HG03135 (cell line): ENCODE data around the gene MEGF6.

Experiments used
- ATAC-seq: cut with Tn5 transposase; IDR thresholded peaks from one replicate; pipeline ENCODE4 v1.9.1; 2021; ENCODE audit warnings: mild to moderate bottlenecking, moderate library complexity; ENCODE audit not compliant: unreplicated experiment

Gene MEGF6

DNA sequence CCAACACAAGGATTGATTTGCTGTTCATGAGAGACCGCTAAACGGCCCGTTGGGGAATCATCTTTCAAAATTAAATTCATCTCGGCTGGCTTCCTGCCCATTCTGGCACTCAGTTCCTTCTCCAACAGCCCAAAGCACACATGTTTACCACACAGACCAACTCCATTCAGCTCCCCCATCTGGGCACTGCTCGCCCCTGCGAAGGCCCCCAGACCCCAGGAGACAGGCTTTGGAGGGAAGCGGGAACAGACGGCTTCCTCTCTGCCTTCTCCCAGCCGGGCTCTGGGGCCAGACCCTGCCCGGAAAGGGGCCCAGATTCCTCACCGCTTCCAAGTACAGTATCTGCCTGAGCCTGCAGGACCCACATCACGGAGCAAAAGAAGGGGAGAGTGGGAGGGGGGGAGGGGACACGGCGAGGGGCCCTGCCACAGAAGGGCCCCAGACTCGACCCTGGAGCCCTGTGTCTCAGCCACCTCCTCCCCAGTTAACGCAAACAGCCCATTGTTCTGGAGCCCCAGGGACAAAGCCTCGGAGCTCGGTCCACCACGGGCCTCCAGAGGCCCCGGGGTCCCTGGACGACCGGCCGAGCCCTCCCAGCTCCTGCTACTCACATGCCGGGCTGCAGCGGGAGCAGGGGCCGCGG is 660 bp downstream of the MEGF6 start:
- ATAC-seq, result no peak

DNA sequence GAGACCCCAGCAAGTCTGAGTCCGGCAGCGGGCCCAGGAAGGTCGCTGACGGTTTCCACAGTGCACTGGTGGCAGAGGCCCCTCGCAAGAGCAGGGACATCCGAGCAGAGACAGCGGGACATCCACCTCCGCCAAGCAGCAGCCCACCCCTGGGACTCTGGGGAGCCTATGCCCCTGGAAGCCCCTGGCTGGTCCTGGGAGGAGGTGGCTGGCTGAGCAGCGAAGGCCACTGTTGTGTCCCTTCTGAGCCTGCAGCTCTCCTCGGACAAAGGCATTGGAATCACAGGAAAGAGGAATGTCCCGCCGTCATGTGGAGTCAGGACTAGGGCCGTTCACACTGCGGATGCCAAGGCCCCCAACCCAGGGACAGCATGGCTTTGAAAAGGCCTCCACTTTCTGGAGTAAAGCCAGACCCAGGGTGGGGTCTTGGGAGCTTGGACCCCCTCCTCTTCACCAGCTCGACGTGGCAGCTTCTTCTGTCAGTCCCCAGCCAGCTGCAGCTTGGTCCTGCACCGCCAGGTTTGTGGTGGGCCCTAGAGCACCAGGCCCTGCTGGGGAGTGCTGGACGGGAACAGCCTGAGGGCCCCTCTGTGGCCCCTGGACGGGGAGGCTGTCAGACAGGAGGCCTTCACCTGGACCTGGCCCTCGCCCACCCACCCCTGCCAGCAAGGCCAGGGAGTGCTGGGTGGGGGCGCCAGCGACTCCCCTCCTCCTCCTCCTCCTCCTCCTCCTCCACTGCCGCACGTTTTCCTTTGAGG is 1.4 kb downstream of the MEGF6 start:
- no peak for ATAC-seq

DNA sequence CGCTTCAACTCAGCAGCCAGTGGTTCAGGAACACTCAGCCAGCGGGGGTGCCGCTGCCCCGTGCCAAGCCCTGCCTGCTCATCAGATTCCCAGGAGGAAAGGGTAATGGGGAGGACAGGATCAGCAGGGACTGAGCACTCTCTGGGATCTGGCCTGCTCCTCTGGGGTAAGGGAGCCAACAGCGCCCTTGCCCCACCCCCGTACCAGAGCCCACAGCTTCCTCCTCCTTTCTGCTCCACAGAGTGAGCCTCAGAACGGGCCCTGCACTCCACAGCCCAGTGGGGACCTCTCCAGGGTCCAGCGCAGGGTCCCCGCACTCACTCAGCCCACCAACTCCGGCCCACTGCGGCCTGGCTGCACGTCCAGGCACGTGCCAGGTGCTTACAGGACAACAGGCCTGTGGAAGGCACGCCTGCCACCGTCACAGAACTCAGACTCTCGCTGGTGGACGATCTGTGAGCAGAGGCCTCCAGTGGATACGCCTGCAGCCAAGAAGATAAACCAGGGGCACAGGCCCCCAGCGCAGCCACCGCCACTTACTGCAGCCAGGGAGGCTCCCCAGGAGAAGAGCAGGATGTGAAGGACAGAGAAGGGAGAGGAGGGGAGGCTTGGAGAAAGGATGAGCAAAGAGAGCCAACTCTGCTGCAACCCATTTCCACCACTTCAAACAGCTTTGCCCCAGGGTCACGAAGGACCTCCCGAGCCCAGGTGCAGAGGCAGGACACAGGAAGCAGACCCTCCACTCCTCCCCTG is 2.1 kb downstream of the MEGF6 start:
- ATAC-seq, result no peak

DNA sequence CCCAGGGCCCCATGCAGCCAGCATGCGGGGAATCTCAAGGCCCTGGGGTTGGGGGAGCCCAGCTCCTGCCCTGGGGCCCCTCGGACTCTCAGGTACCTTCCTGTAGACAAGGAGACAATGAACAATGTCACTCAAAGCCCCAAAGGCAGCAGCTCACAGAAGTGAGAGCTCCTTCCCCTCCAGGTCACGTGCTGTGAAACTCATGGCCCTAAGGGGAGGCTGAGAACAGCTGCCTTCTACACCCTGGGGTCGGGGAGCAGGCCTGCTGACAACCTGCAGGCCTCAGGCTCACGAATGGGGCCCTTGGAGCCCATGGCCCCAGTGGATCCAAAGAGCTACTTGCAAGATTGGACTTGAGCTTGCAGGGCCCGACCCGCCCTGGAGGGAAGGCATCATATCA is 3.2 kb downstream of the MEGF6 start:
- ATAC-seq, result no peak

DNA sequence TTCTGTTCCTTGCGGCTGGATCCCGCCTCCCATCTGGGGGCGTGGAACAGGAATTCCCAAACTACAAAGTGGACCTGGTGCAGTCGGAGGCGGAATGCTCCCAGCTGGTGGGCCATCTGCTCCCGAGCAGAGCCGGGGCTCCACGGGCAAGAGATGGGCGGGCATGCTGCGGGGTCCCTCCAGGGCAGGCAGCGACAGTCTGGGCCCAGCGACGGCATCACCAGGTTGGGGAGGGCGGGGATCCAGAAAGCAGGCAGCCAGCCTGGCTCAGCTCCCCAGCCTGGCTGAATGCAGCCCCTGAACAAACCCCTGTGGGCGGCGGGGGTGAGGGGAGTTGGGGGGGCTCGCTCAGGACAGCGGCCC is 3.6 kb downstream of the MEGF6 start:
- ATAC-seq, result no peak

DNA sequence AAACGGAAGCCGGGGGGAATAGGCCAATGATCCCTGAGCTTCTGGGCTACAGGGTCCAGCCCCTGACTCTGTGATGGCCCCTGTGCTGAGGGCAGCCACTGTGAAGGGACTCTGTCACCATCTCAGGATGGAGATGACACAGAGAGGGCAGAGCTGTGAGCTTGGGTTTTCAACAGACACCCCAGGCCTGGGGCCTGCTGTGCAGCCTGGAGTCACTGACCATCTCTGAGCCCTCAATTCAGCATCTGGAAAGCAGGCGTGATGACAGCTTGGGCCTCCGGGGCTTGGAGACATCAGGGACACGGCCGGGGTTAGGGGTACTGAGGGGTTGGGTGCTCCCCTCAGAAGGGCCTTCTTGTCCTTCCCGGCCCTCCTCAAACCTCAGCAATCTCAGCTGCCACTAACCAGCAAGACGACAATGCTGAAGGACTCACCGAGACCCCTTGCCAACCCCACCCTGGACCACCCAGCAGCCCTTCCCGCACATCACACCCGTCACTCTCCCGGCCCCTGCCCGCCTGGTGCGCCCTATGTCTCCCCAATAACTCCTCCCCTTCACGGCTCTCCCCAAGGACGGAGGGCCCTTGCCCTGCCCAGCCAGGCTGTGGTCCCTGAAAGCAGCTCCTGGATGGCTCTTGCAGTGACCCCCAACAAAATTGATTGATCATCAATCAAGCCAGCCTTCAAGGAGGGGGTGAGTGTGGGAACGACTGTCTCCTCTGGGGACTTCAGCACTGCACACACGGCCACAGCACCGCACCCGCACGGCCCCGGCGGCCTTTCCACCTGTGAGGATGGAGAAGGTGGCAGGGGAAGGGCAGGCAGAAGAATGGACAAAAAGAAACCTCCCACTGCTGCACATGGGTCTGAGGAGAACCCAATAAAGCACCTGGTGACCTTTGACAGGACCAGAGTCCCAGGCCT is 4.3 kb downstream of the MEGF6 start:
- no peak for ATAC-seq

DNA sequence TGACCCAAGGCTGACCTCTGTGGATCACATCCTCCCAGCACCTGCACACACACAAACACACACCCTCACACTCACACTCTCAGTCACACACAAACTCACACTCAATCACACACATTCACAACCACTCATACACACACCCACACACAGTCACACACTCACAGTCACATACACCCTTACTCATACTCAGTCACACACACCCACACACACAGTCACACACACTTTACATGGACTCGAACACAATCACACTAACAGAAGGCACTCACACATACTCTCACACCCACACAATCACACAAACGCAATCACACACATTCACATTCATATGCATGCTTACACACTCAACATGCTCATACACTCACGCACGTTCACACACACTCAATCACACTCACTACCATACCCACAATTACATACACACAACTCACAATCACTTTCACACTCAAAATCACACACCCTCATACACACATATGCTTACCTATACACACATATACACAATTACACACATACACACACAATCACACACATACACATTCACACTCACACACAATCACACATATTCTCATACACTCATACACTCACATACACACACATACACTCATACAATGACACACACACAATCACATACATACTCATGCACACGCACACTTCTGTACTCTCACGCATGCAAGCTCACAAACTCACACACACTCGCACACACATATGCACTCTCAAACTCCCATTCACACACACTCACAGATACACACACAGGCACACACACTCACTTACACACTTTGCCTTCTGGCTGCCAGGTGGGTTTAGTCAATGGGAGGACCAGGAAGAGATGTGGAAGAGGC is 6.1 kb downstream of the MEGF6 start:
- no peak for ATAC-seq

DNA sequence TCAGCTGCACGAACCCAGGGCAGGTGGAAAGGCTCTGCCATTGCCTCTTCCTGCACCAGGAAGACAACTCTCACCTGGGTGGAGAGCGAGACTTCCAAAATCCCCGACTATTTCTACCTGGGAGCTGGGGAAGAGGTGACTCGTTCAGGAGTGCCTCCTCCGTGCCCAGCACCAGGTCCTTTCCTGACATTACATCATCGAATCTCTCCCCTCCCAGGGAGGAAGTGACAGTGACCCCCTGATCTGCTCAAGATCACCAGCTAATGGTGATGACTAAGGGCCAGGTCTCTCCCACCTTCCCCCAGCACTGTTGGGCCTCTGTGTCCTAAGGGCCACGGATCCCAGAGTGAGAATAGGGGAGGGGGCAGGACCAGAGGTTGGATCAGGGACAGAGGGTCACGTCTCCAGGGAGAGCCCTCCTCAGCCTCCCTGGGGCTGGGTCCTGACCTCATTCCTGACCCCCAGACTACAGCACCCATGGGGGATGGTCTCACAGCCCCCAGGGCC is 6.8 kb downstream of the MEGF6 start:
- ATAC-seq, result no peak

DNA sequence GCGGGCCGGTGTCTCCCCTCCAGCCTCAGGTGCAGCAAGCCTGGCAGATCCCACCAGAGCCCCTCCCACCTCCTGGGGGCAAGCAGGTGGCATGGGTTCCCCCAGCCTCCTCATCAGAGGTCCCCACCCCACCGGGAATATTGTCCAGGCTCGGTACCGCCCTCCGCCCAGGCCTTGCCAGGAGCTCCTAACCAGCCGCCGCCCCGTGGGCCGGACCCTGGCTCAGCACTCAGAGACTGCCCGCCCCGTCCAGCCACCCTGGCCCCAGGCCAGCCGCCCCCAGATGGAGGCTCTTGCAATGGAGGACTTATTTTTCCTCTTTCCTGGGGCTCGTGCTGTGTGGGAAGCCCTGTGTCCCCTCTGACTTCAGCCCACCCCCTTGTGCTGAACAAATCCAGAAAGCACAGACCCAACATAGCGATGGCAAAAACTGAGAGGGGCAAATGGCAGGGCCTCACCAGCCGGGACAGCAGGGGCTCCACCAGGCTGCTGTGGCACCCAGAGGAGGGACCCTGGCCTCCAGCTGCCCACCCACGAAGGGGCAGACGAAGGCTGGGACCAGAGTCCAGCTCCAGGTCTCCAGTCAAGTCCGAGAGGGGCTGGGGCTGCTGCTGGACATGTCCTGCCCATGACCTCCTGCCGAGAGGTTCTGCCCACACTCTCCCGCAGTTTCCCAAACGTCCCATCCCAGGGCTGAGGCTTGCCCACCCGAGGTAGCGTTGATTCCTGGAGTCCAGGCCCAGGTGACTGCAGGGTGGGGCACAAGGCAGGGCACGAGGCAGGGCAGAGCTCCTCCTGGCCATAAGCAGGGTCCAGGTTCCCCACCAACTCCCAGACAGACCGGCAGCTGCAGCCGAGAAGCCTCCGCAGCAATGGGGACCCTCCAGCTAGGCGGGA is 7.5 kb downstream of the MEGF6 start:
- ATAC-seq, result no peak

DNA sequence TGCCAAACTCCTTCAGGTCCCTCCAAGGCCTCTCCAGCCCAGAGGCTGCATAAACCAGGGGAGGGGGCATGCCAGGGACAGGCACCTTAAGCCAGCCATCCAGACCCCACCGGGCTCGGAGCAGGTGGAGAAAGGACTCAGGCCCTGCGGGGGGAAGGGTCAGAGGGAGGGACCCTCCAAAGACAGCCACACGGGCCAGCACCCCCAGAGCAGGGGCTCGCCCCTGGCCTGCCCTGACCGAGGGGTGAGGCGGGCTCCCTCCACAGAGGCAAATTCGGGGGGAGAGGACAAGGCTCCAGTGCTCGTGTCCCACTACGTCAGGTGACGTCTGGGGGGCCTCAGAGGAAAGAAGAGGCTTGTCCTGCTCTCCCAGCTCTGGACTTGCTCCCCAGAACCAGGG is 8.2 kb downstream of the MEGF6 start:
- no peak for ATAC-seq

DNA sequence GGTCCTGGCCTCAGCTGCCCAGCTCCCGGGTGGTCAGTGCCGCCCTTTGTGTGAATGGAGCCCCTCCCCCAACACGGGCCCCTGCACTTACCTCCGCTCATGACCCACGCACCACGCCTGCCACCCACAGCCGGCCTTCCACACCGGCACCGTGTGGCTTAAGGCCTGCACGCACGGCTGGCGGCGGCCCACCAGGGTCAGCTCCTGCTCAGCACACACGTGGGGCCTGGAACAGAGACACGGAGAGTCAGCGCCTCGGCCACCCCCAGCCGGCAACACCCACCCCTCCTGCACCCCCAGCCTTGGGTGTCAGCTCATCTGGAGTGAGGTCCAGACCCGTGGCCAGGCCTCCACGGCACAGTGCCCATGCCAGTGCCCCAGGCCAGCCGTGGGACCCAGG is 8.9 kb downstream of the MEGF6 start:
- ATAC-seq, result no peak

DNA sequence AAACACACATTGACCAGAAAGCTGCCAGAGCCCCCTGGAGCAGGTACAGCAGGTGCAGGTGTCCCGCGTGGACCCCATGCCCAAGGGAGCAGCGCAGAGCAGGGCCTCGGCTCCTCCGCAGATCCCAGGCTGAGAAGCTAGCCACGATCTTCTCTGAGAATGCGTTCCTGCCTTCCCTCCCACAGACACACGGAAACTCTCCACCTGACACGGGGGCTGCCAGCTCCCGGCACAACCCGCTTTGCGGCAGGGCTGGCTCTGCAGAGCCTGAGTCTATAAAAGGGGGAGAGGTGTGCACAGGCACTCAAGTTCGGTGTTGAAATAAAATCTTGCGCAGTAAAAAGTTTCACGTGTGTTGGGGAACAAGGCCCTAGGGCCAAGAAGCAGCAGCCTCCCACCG is 9.6 kb downstream of the MEGF6 start:
- no peak for ATAC-seq

DNA sequence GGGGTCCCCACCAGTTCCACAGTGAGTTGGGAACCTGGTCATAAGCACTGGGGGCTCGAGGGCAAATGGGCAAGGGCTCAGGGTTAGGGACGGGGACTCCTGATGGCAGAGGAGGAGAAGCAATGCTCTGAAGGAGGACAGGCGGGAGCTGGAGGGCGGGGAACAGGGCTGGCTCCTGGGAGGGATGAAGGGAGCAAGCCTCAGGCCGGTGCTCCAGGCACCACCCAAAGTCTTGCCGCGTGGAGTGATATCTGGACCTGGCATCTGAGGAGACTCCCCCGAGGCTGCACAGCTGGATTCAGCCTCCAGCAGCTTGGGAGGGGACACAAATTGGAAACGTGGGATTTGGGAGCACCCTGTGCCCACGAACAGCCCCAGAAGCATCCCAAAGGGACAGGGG is 11.0 kb downstream of the MEGF6 start:
- no peak for ATAC-seq

DNA sequence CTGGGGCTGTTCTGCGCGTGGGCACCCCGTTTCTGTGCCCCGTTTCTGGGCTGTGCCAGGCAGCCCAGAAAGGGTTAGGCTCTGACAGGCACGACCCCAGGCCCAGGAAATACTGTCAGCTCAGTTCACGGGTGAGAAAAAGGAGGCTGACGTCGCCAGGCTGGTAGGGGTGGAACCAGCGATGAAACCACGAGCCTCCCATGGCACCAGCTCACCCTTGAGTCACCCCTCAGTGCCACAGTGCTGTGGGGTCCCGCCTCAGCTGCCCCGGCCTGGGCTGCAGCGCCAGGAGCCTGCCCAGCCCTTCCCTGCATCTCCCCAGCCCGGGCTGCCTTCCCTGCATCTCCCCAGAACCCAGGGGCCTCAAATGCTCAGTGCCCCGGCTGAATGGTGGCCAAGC is 11.5 kb downstream of the MEGF6 start:
- ATAC-seq, result no peak

DNA sequence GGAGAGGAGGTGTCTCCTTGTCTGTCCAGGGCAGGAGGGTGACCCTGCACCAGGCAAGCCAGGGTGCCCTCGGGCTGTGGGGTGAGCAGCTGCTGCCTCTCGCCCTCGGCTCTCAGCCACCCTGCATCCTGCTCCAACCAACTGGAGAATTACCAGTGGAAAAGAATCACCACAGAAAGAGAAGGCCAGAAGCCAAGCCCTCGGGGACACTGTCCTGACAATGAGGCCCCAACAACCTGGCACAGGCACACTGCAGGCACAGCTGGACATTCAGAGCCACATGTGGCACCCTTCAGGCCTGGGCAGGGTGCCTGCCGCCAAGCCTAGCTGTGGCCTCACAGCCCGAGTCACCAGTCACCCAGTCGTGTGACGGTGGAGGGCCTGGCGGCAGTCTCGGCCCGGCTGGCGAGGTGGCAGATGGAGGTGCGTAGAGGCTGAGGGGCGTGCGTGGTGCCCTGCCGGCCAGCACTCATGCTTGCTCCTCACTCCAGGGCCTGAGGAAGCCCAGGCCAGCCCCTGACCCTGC is 12.0 kb downstream of the MEGF6 start:
- ATAC-seq, result no peak

DNA sequence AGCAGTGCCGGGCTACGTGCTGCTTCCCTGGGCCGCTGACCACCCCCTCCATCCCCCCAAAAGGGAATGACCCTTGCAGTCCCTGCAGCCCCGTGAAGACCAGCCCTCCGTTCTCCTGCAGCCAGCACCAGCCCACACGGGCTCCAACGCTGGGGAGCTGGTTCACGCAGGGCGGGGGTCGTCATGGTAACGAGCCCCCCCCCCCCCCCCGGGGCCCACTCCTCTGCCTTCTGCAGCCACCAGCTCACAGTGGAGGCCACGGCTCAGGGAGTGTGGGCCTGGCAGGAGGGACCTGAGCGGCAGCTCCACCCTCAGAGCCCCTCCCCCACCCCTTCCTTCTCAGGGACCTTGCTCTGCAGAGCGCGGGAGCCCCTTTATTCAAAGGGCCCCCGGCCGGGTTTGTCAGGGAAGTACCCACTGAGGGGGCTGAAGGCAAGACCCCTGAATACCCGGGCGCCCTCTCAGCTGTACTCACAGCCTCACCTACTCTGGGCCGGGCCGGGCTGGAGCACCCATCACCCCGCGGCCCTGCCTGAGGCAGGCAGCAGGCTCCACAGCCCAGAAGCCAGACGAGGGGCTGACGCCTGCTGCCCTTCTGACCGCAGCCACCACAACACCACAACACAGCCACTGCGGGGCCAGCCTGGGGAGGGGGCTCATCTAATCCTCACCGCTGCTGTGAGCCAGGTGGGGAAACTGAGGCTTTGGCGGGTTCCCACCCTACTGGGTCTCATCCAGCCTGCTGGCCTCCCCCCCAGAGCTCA is 12.6 kb downstream of the MEGF6 start:
- no peak for ATAC-seq

DNA sequence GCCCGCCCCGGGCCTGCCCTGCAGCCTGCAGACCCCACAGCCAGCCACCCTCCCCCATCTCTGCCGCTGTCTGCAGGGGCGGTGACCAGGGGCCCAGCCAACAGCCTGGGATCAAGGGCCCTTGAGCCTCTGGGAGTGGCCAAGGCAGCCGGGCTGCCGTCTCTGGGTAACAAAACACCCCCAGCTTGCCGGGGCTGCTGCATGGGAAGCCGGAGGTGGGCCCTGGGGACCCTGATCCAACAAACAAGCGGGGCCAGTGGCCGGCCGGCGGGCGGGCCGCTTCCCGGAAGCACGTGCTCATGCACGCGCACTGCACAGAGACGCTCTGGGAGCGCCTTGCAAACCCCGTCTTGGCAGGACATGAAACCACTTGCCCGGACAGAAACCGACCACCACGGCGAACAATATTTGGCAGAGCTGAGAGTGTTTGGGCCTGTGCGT is 13.2 kb downstream of the MEGF6 start:
- ATAC-seq, result no peak

DNA sequence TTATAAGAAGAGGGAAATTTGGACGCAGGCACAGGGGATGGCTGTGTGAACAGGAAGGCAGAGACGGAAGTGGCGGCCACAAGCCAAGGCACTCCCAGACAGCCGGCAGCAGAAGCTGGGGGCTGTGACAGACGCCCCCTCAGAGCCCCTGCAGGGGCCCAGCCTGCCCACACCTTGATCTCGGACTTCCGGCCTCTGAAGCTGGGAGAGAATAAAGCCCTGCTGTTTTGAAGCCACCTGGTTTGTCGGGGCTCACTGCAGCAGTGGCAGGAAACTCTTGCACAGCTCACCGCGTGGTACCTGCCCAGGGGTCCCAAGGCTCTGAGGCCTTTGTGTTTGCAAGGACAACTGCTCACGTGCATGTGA is 13.7 kb downstream of the MEGF6 start:
- ATAC-seq, result no peak
